Measurements from ENCODE around the gene MLH1. TPM values are rescaled to one million over a fixed set of nuclear protein-coding genes. Genes with fewer than 3 reads are reported as not detected.
A peak's percentile ranks its signal among the peaks of the same experiment; 100 is the strongest.

Gene MLH1
- total and polyA plus RNA-seq, 10 of the 15 experiments (the other 5 are each of a cell fraction or from before 2014, with no cell fraction given) = 58.6 to 109 (median 81.4) TPM

DNA sequence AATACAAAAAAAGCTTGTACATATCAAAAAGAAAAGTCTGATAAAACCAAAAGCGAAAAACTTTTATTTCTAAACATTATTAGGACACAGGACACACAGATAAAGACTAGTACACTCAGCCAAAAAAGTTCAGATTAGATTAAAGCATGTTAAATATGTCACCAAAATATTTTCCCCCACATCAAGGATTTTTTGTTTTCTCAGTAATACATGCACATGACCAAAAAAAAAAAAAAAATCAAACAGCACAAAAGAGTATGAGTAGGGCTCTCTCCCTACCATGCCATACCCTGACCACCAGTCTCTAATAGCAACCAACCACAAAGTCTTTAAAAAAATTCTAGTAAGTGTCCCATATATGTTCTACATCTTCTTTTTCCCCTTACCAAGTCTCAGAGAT, 103.7 kb downstream of the MLH1 start:
- no peak overlapping the region for H3K4me3 ChIP-seq
- no peaks in the 10 kb centered on the region for H3K4me1 ChIP-seq (ENCODE audit: control insufficient read depth, insufficient read depth, low read length)
- no peak overlapping the region for H3K9ac ChIP-seq (ENCODE audit: control insufficient read depth, insufficient read depth, low read length)
- no peak overlapping the region for H3K4me2 ChIP-seq (ENCODE audit: control insufficient read depth, insufficient read depth)
- H3K9me3 ChIP-seq (replicated peaks; ENCODE audit: control insufficient read depth, insufficient read depth, low read length) = no peaks in the 10 kb centered on the region
- H4K20me1 ChIP-seq (ENCODE audit: control insufficient read depth, insufficient read depth) = no peaks in the 10 kb centered on the region
- no TSS peak for BruUV-seq (replicated peaks)
- intact Hi-C loops (cut with micrococcal nuclease; ENCODE audit: unreplicated experiment) = no loop called here
- ATAC-seq (peak; percentile 65), DNase-seq (ENCODE audit: low read depth, low spot score) (no peak), FAIRE-seq (no peak)
- H3K79me2 ChIP-seq (ENCODE audit: control insufficient read depth, insufficient read depth, low read length) = no peaks in the 10 kb centered on the region
- ChIA-PET SMC1A (ENCODE audit: uncharacterized antibody, unreplicated experiment) (interaction anchor here (0.7 to 2.5 kb wide), 4 partner anchors 10 to 131 kb away, joined by 3 to 6 read pairs (median 4); no protein-coding TSS in a partner anchor), RAD21 (ENCODE audit: unreplicated experiment) (interaction anchor here (0.9 kb wide), 1 partner anchor 43 kb away, joined by 4 read pairs; no protein-coding TSS in a partner anchor), CTCF (interaction anchor here (1.0 kb wide), 1 partner anchor 34 kb away, joined by 3 read pairs; no protein-coding TSS in a partner anchor), POLR2A (no interaction called here)
- no peaks in the 10 kb centered on the region for H3K27me3 ChIP-seq (replicated peaks in 1 of 2; ENCODE audit: control insufficient read depth in 2 of 2, insufficient read depth in 2 of 2, low read length in 1 of 2)
- no peaks in the 10 kb centered on the region for H3K36me3 ChIP-seq (ENCODE audit: control insufficient read depth in 2 of 2, insufficient read depth in 2 of 2, low read length in 1 of 2)
- no peak overlapping the region for H3K27ac ChIP-seq (ENCODE audit: control insufficient read depth, insufficient read depth)
- in situ Hi-C loops (cut with MboI) = no loop called here
- 100% methylated on average over 1 of the region's 1 CpG for WGBS (ENCODE audit: insufficient coverage, insufficient replicate concordance, low lambda C conversion rate, missing lambda C conversion rate)
- peak; percentile 53; the same call in 1 of the 2 replicates for TF ChIP-seq ZBTB40 (IDR thresholded peaks at IDR 0.05; ENCODE audit: borderline replicate concordance)
- 0 out of 2 replicates have a peak, but pooled peaks have one; percentile 14 for TF ChIP-seq RUNX3 (IDR thresholded peaks at IDR 0.05; ENCODE audit: low read length)
- no peak for TF ChIP-seq HCFC1 (IDR thresholded peaks at IDR 0.05; ENCODE audit: low read length)
- TF ChIP-seq ZNF384 (IDR thresholded peaks at IDR 0.05; ENCODE audit: borderline replicate concordance, low read depth, low read length) = peak; percentile 69; the same call in 1 of the 2 replicates
- H2AFZ ChIP-seq (ENCODE audit: control insufficient read depth, low read depth, low read length) = no peak overlapping the region

Measured in GM12878 (cell line).